ENCODE data around the gene SHC2. TPM values are rescaled to one million over a fixed set of nuclear protein-coding genes. Genes with fewer than 3 reads are reported as not detected.

The SHC2 gene
- total RNA-seq, 1 donor from 2014 or later, result 26.0 TPM

GRCh38 chr19:441213-441836, 19.5 kb downstream of the SHC2 start:
- no peak for DNase-seq (ENCODE audit: extremely low spot score in 2 of 2)
- no peak overlapping the region for H3K27ac ChIP-seq
- H3K27me3 ChIP-seq, result no peaks in the 10 kb centered on the region
- no peaks in the 10 kb centered on the region for H3K9me3 ChIP-seq
- TF ChIP-seq POLR2AphosphoS5 (IDR thresholded peaks at IDR 0.05; ENCODE audit: insufficient read depth in 1 of 2, low read depth in 1 of 2) (no peak), POLR2A (IDR thresholded peaks at IDR 0.05) (no peak), CTCF (IDR thresholded peaks at IDR 0.05) (no peak)
- no peak overlapping the region for H3K4me3 ChIP-seq
- intact Hi-C loops (cut with DNase I), result no loop called here
- no peaks in the 10 kb centered on the region for H3K4me1 ChIP-seq
- H3K36me3 ChIP-seq, result no peaks in the 10 kb centered on the region

DNA sequence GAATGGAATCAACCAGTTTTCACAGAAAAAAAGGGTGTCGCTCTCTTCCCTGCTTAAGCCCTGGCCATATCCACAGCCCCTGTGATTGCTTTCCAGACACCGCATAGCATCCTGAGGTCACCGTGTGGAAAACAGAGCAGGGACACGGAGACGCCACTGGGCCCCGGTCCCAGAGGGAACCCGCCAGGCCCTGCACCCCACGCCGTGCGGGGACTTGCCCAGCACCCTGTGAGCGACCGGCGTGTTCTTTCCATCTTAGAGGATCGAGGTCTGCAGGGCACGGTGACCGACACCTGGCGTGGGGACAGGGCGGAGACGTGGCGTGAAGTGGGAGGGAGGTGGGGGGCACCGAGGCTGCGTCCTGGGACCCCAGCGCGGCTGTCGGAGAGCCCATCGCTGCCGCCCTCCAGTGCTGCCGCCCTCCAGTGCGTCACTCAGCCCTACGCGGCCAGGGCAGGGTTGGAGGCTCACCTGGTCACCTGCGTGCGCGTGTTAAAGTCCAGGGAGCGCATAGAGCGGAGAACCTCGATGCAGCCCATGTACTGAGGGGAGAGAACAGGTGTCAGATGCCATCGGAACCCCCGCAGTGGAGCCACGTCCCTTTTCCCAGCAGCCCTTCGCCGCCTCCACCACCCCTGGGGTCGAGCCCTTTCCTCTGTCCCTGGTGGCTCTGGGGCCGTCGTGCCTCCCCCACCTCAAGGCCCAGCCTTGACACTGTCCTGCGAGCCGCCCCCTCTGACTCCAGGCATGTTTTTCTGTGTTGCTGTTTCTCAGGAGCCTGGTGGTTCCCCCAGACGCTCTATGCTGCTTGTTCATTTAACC, 20.2 kb downstream of the SHC2 start:
- no peaks in the 10 kb centered on the region for H3K9me3 ChIP-seq
- intact Hi-C loops (cut with DNase I), result no loop called here
- no peak overlapping the region for H3K27ac ChIP-seq
- H3K27me3 ChIP-seq, result no peaks in the 10 kb centered on the region
- DNase-seq (ENCODE audit: extremely low spot score in 2 of 2), result no peak
- no peaks in the 10 kb centered on the region for H3K36me3 ChIP-seq
- no peaks in the 10 kb centered on the region for H3K4me1 ChIP-seq
- H3K4me3 ChIP-seq, result no peak overlapping the region
- TF ChIP-seq POLR2A (IDR thresholded peaks at IDR 0.05) (no peak), CTCF (IDR thresholded peaks at IDR 0.05) (no peak), POLR2AphosphoS5 (IDR thresholded peaks at IDR 0.05; ENCODE audit: insufficient read depth in 1 of 2, low read depth in 1 of 2) (no peak)

GRCh38 chr19:439167-439900, 21.5 kb downstream of the SHC2 start:
- Histone ChIP-seq H3K36me3 (no peaks in the 10 kb centered on the region), H3K4me1 (no peaks in the 10 kb centered on the region), H3K9me3 (no peaks in the 10 kb centered on the region), H3K4me3 (no peak overlapping the region), H3K27me3 (no peaks in the 10 kb centered on the region), H3K27ac (no peak overlapping the region)
- intact Hi-C loops (cut with DNase I), result no loop called here
- DNase-seq (ENCODE audit: extremely low spot score in 2 of 2), result no peak
- TF ChIP-seq POLR2A (IDR thresholded peaks at IDR 0.05) (no peak), POLR2AphosphoS5 (IDR thresholded peaks at IDR 0.05; ENCODE audit: insufficient read depth in 1 of 2, low read depth in 1 of 2) (no peak), CTCF (IDR thresholded peaks at IDR 0.05) (no peak)

DNA sequence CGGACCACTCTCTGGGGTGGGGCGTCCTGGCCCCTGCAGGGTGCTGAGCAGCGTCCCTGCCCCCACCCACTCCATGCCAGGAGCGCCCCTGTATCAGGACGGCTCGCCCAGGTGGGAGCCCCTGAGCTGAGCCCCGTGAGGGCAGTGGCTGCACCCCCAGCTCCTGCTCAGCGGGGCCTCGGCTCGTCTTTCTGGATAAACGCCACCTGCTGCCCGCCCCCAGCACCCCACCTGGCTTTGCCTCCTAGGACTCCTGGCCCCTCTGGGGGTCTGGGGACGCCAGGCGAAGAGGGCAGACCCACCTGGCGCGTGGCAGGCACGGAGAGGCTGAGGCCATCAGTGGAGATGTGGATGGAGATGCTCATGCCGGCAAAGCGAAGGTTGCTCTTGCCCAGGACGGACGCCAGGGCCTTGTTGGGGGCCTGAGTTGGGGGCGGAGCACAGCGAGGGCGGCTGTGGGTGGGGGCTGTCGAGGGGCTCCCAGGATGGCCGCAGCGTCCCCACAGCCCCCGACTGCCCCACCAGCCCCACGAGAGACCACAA, 22.3 kb downstream of the SHC2 start:
- Histone ChIP-seq H3K4me3 (no peak overlapping the region), H3K4me1 (no peaks in the 10 kb centered on the region), H3K36me3 (no peaks in the 10 kb centered on the region), H3K27me3 (no peaks in the 10 kb centered on the region), H3K27ac (no peak overlapping the region), H3K9me3 (no peaks in the 10 kb centered on the region)
- no peak for TF ChIP-seq POLR2AphosphoS5 (IDR thresholded peaks at IDR 0.05; ENCODE audit: insufficient read depth in 1 of 2, low read depth in 1 of 2)
- TF ChIP-seq CTCF (IDR thresholded peaks at IDR 0.05), result no peak
- TF ChIP-seq POLR2A (IDR thresholded peaks at IDR 0.05), result no peak
- no peak for DNase-seq (ENCODE audit: extremely low spot score in 2 of 2)
- intact Hi-C loops (cut with DNase I), result no loop called here

Data from vagina (tissue), 2 donors.